GM12874 (cell line): Measurements from ENCODE around the gene USP49.

Source experiments
- CTCF ChIP-seq: IDR thresholded peaks from 2 replicates; pipeline ENCODE4 v1.5.1; 2011; ENCODE audit warnings: low read depth, mild to moderate bottlenecking, control low read depth, low read length, moderate library complexity; ENCODE audit not compliant: insufficient read depth

Gene USP49

GRCh38 chr6:41780551-41781365 is 114.4 kb downstream of the USP49 start, which contains the start of gene PRICKLE4:
Gene PRICKLE4, plus strand, starts transcription at chr6:41780782. Its CDS starts 2,692 bp downstream, at chr6:41783474.
- no peak for TF ChIP-seq CTCF

GRCh38 chr6:41779788-41780550 is 115.2 kb downstream of the USP49 start, which contains the start of gene FRS3:
Gene FRS3, minus strand, starts transcription at chr6:41779900. Its CDS starts 2,913 bp downstream, at chr6:41776987.
- peak; percentile 97 for TF ChIP-seq CTCF

- no peak for TF ChIP-seq CTCF
These were observed 115.8 kb downstream of the USP49 start for GRCh38 chr6:41779336-41779735.

GRCh38 chr6:41778895-41779294 is 116.3 kb downstream of the USP49 start:
- TF ChIP-seq CTCF, result no peak

- TF ChIP-seq CTCF, result no peak
These were observed 117.5 kb downstream of the USP49 start for GRCh38 chr6:41777551-41778285.

- TF ChIP-seq CTCF, result no peak
These were observed 119.8 kb downstream of the USP49 start for GRCh38 chr6:41775293-41775882.
